K562 (cell line): ENCODE results near the gene NAXE. TPM values are rescaled to one million over a fixed set of nuclear protein-coding genes. Genes with fewer than 3 reads are reported as not detected.
"Not testable (repeated sequence)": the region's sequence is repeated elsewhere in the genome, so short reads cannot be mapped to it uniquely, and the experiment has no call there.

Experiments
- ATAC-seq: fragments of 200-7000 bp; cut with Tn5 transposase; 3 replicates; pipeline ENCODE4 v1.9.1; 2020; ENCODE audit warnings: moderate library complexity
- BruUV-seq: library from RNA; stranded (reverse); fragments of 400-500 nt; replicated peaks from 2 replicates; lab custom pipeline; 2021; lab: Mats Ljungman, UMichigan
- CTCF ChIA-PET: fragments of 300-600 bp; formaldehyde crosslinking; extraction: SDS; loops from one replicate; lab custom pipeline; 2021; ENCODE audit warnings: low intra/inter-chr PET ratio; lab: Yijun Ruan, JAX
- POLR2A ChIA-PET: fragments of 300-600, 350-650 bp; sonication (Branson Sonifier 250); formaldehyde crosslinking; extraction: SDS; loops from one replicate; lab custom pipeline; 2021; ENCODE audit warnings: antibody characterized with exemption, inconsistent platforms; lab: Yijun Ruan, JAX
- DNase-seq, 4 experiments: peaks; one replicate each; pipeline versions ENCODE4 v3.0.0 to v3.0.0-alpha.2; 2011 to 2018; ENCODE audit warnings: low spot score in 3 of 4, mixed read lengths in 3 of 4; ENCODE audit errors: extremely low read depth in 1 of 4
- FAIRE-seq: peaks from 2 replicates; lab custom pipeline; 2011; peaks lifted over from hg19 to GRCh38; lab: Jason Lieb, UNC
- H2AFZ ChIP-seq: 2 replicates; pipeline ENCODE4 v1.6.0; 2011; ENCODE audit warnings: low read depth, low read length, control low read depth, inconsistent platforms
- H3K27ac ChIP-seq: fragments of 200-600 bp; 3 replicates; pipeline ENCODE4 v1.8.0; 2011; ENCODE audit warnings: low read depth, mild to moderate bottlenecking, control low read depth, inconsistent platforms, low read length, moderate library complexity, mixed read lengths; ENCODE audit errors: extremely low read depth
- H3K27me3 ChIP-seq, 2 experiments: fragments of 300-600 bp in 1 of 2; 2 replicates in 1 of 2; 3 replicates in 1 of 2; pipeline versions ENCODE4 v1.6.0 to v1.8.0; 2011; ENCODE audit warnings: inconsistent platforms in 2 of 2, low read length in 2 of 2, mild to moderate bottlenecking in 1 of 2, mixed read lengths in 1 of 2, moderate library complexity in 1 of 2; ENCODE audit not compliant: control insufficient read depth in 2 of 2, insufficient read depth in 2 of 2
- H3K36me3 ChIP-seq: fragments of 300-600 bp; 3 replicates; pipeline ENCODE4 v1.8.0; 2011; ENCODE audit warnings: mild to moderate bottlenecking, low read length, inconsistent platforms; ENCODE audit not compliant: control insufficient read depth, insufficient read depth
- H3K4me1 ChIP-seq, 2 experiments: fragments of 200-600 bp in 1 of 2; replicated peaks in 1 of 2; 2 replicates in 1 of 2; 3 replicates in 1 of 2; pipeline versions ENCODE4 v1.5.1 to v1.8.0; 2011; ENCODE audit warnings: inconsistent platforms in 2 of 2, low read length in 2 of 2, mild to moderate bottlenecking in 1 of 2, mixed read lengths in 1 of 2, moderate library complexity in 1 of 2; ENCODE audit not compliant: control insufficient read depth in 2 of 2, insufficient read depth in 2 of 2
- H3K4me2 ChIP-seq: 2 replicates; pipeline ENCODE4 v1.6.1; 2011; ENCODE audit warnings: low read length, control low read depth, inconsistent platforms, mixed read lengths; ENCODE audit not compliant: insufficient read depth
- H3K4me3 ChIP-seq: fragments of 200-600 bp; sonication (generic), shearing (Covaris generic); 2 replicates; pipeline ENCODE4 v1.5.1; 2016; ENCODE audit warnings: control low read depth, inconsistent platforms
- H3K79me2 ChIP-seq: fragments of 200-600 bp; 3 replicates; pipeline ENCODE4 v1.8.0; 2011; ENCODE audit warnings: low read length, inconsistent platforms; ENCODE audit not compliant: control insufficient read depth, insufficient read depth
- H3K9ac ChIP-seq, 2 experiments: 2 replicates each; pipeline versions ENCODE4 v1.6.0 to v1.6.1; 2011; ENCODE audit warnings: low read depth in 2 of 2, low read length in 2 of 2, control low read depth in 1 of 2, inconsistent platforms in 1 of 2, mild to moderate bottlenecking in 1 of 2, mixed read lengths in 1 of 2; ENCODE audit not compliant: insufficient read depth in 1 of 2
- H3K9me1 ChIP-seq: one replicate; pipeline ENCODE4 v1.6.0; 2011; ENCODE audit warnings: inconsistent platforms, mild to moderate bottlenecking, low read length, moderate library complexity; ENCODE audit not compliant: control insufficient read depth, insufficient read depth
- H3K9me3 ChIP-seq: replicated peaks from 2 replicates; pipeline ENCODE4 v1.5.1; 2011; ENCODE audit warnings: low read depth, low read length, inconsistent platforms; ENCODE audit not compliant: control insufficient read depth, insufficient read depth
- H4K20me1 ChIP-seq: replicated peaks from 2 replicates; pipeline ENCODE4 v1.6.1; 2011; ENCODE audit warnings: low read length, inconsistent platforms, mixed read lengths; ENCODE audit not compliant: control insufficient read depth, insufficient read depth
- CREM ChIP-seq: IDR thresholded peaks from 2 replicates; pipeline ENCODE4 v1.6.1; 2014; ENCODE audit warnings: antibody characterized with exemption, low read depth
- PHF21A ChIP-seq: fragments of 450-650 bp; IDR thresholded peaks from 2 replicates; pipeline ENCODE4 v1.6.1; 2017; ENCODE audit warnings: low read depth, borderline replicate concordance
- PURB ChIP-seq: sonication (generic); formaldehyde crosslinking; IDR thresholded peaks from 2 replicates; pipeline ENCODE4 v1.9.0; 2021; ENCODE audit warnings: low read depth, mild to moderate bottlenecking, missing genetic modification reagents
- RB1 ChIP-seq: fragments of 450-650 bp; IDR thresholded peaks from 2 replicates; pipeline ENCODE4 v1.6.1; 2017; ENCODE audit warnings: low read depth, mild to moderate bottlenecking
- WGBS: fragments of 100-300 bp; shearing (Covaris generic); methylation state at CpG from one replicate; pipeline ENCODE4 v1.1.6; 2016; ENCODE audit warnings: low coverage, mixed read lengths; ENCODE audit not compliant: insufficient coverage; ENCODE audit errors: missing lambda C conversion rate; 5-methylcytosine and 5-hydroxymethylcytosine counted together
- in situ Hi-C: fragments of 300-500 bp; cut with MboI; formaldehyde crosslinking; loops from 4 replicates; pipeline ENCODE4 v1.15.0; 2018; ENCODE audit warnings: inconsistent platforms, mixed read lengths
- intact Hi-C: fragments of 100-400 bp; cut with micrococcal nuclease; formaldehyde crosslinking; loops from 2 replicates; pipeline ENCODE4 v1.14.2; 2022
- polyA plus RNA-seq, 8 experiments: library from polyadenylated mRNA; depleted of rRNA in 4 of 8; stranded (reverse) in 5 of 8; unstranded in 3 of 8; fragments of >200 nt; fragmentation: Nextera tagmentation in 2 of 8; fragmentation: Illumina TruSeq in 1 of 8; extraction: Ambion mirVana in 2 of 8; extraction: Trizol in 1 of 8; gene quantifications; 2 replicates each; pipeline versions ENCODE4 v1.2.1 to v1.2.3, GENCODE V29; 2011 to 2014; ENCODE audit warnings: inconsistent platforms in 1 of 8, missing spikeins in 1 of 8
- total RNA-seq, 7 experiments: library from RNA; depleted of rRNA in 6 of 7; stranded (reverse); fragments of >200 nt in 6 of 7; fragmentation: Illumina TruSeq in 2 of 7; extraction: Trizol in 2 of 7; gene quantifications; 2 replicates each; pipeline versions ENCODE4 v1.2.1 to v1.2.3, GENCODE V29; 2011 to 2021; ENCODE audit warnings: low replicate concordance in 1 of 7
- TF ChIP-seq, protein P1 (sequence below), 2 experiments: fragments of 450-650 bp in 1 of 2; sonication (generic) in 1 of 2; formaldehyde crosslinking in 1 of 2; IDR thresholded peaks in 1 of 2; conservative IDR thresholded peaks in 1 of 2; 2 replicates each; pipeline versions ENCODE4 v1.6.1 to v1.8.1; 2016 to 2023; ENCODE audit warnings: mild to moderate bottlenecking in 2 of 2, moderate library complexity in 2 of 2, inconsistent platforms in 1 of 2, missing genetic modification reagents in 1 of 2
- TF ChIP-seq, protein P2 (sequence below): fragments of 450-650 bp; IDR thresholded peaks from 2 replicates; pipeline ENCODE4 v1.6.1; 2017; ENCODE audit warnings: mild to moderate bottlenecking, moderate library complexity
- TF ChIP-seq, protein P3 (sequence below): fragments of 450-650 bp; formaldehyde crosslinking; IDR thresholded peaks from 2 replicates; pipeline ENCODE4 v1.4.0; 2020; ENCODE audit warnings: mild to moderate bottlenecking, moderate library complexity

The NAXE gene
- total and polyA plus RNA-seq, 9 of the 15 experiments (the other 6 are each of a cell fraction or from before 2014, with no cell fraction given) = 27.3 to 137 (median 90.0) TPM

DNA sequence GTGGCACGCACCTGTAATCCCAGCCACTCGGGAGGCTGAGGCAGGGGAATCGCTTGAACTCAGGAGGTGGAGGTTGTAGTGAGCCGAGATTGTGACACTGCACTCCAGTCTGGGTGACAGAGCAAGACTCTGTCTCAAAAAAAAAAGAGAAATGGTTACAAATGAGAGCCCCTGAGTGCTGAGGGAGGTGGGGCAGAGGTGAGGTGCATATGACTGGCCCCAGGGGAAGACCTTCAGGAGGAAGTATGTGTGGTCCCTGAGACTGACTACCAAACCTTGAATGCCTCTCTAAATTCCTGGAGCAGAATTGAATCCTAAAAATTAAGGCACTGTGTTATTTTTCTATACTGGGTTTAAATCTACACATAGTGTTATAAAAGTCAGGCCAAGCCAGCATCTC is 15.8 kb downstream of the NAXE start:
- in situ Hi-C loops = not testable (repeated sequence)

DNA sequence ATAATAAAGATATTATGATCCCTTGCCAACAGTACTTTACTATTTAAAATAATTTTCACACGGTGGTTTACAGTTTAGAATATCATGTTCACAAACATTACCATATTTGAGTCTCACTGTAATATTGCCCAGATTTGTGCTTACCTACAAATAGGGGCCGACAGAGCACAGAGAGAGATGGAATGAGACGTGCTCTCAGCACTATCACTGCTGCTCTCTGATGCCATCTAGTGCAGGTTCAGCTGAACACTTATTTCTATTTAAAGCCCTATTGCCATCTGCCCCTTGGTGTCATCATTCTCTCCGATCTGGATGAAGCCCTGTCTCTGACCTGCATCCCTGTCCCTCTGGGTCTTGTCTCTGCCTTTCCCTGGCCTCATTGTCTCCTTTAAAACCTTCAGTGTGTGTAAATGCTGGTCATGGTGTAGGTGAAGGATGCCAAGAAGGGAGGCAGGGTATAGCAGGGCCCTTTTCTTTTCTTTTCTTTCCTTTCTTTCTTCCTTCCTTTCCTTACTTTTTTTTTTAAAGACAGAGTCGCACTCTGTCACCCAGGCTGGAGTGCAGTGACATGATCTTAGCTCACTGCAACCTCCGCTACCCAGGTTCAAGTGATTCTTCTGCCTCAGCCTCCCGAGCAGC is 16.6 kb downstream of the NAXE start:
- H2AFZ ChIP-seq = no peak overlapping the region
- intact Hi-C loops = loop anchor here (1.0 to 2.0 kb wide), 3 partner anchors 24 to 225 kb away; no protein-coding TSS in a partner anchor
- no peak overlapping the region for H3K27ac ChIP-seq
- FAIRE-seq (peak; percentile 98), DNase-seq (peak; percentile 49 to 80 (median 61)), ATAC-seq (peak; percentile 98)
- no peaks in the 10 kb centered on the region for H3K27me3 ChIP-seq
- POLR2A ChIA-PET = interaction anchor here (0.6 to 1.2 kb wide), 6 partner anchors 13 to 151 kb away, joined by 3 to 6 read pairs (median 4); partner anchors contain the start of gene NAXE
- H3K4me3 ChIP-seq = no peak overlapping the region
- in situ Hi-C loops = no loop called here
- H3K4me1 ChIP-seq = peaks cover 0 to 2% of the 10 kb centered on the region in 2 experiments; a peak in 2 of 5 replicates
- no peak overlapping the region for H3K9ac ChIP-seq
- H3K36me3 ChIP-seq = no peaks in the 10 kb centered on the region
- H3K9me3 ChIP-seq = no peaks in the 10 kb centered on the region
- H3K4me2 ChIP-seq = no peak overlapping the region
- CTCF ChIA-PET = interaction anchor here (0.6 to 3.1 kb wide), 14 partner anchors 20 to 225 kb away, joined by 3 to 77 read pairs (median 5); partner anchors contain the start of gene MEF2D
- H3K9me1 ChIP-seq = no peaks in the 10 kb centered on the region
- 12% methylated on average over 7 of the region's 7 CpGs for WGBS
- H3K79me2 ChIP-seq = no peaks in the 10 kb centered on the region
- no TSS peak for BruUV-seq
- H4K20me1 ChIP-seq = no peaks in the 10 kb centered on the region
- TF ChIP-seq PHF21A = peak; percentile 87
- peak; percentile 41; the same call in 1 of the 2 replicates for TF ChIP-seq CREM
- peak; percentile 59; the same call in 1 of the 2 replicates for TF ChIP-seq RB1
- TF ChIP-seq, protein P1, sequence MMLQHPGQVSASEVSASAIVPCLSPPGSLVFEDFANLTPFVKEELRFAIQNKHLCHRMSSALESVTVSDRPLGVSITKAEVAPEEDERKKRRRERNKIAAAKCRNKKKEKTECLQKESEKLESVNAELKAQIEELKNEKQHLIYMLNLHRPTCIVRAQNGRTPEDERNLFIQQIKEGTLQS (IDR thresholded peaks at IDR 0.05) = peak; percentile 49
- TF ChIP-seq, protein P1 (CRISPR knock-in tag; conservative IDR thresholded peaks at IDR 0.05) = no peak
- TF ChIP-seq, protein P2, sequence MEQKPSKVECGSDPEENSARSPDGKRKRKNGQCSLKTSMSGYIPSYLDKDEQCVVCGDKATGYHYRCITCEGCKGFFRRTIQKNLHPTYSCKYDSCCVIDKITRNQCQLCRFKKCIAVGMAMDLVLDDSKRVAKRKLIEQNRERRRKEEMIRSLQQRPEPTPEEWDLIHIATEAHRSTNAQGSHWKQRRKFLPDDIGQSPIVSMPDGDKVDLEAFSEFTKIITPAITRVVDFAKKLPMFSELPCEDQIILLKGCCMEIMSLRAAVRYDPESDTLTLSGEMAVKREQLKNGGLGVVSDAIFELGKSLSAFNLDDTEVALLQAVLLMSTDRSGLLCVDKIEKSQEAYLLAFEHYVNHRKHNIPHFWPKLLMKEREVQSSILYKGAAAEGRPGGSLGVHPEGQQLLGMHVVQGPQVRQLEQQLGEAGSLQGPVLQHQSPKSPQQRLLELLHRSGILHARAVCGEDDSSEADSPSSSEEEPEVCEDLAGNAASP = no peak
- TF ChIP-seq, protein P3, sequence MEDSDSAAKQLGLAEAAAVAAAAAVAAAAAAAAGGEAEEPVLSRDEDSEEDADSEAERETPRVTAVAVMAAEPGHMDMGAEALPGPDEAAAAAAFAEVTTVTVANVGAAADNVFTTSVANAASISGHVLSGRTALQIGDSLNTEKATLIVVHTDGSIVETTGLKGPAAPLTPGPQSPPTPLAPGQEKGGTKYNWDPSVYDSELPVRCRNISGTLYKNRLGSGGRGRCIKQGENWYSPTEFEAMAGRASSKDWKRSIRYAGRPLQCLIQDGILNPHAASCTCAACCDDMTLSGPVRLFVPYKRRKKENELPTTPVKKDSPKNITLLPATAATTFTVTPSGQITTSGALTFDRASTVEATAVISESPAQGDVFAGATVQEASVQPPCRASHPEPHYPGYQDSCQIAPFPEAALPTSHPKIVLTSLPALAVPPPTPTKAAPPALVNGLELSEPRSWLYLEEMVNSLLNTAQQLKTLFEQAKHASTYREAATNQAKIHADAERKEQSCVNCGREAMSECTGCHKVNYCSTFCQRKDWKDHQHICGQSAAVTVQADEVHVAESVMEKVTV (CRISPR knock-in tag) = peak; percentile 69
- no peak for TF ChIP-seq PURB

More for the DNA sequence above, 15.8 kb downstream of the NAXE start:
- H4K20me1 ChIP-seq, H3K9ac ChIP-seq, H3K79me2 ChIP-seq, BruUV-seq, H3K36me3 ChIP-seq, H3K9me1 ChIP-seq, H2AFZ ChIP-seq, H3K4me1 ChIP-seq, intact Hi-C loops, H3K27me3 ChIP-seq, H3K9me3 ChIP-seq, ATAC-seq, H3K4me3 ChIP-seq, H3K27ac ChIP-seq, H3K4me2 ChIP-seq, FAIRE-seq, DNase-seq: not testable (repeated sequence)
- POLR2A ChIA-PET = interaction anchor here (0.6 kb wide), 1 partner anchor 21 kb away, joined by 3 read pairs; no protein-coding TSS in a partner anchor
- CTCF ChIA-PET = interaction anchor here (0.6 to 3.1 kb wide), 10 partner anchors 17 to 224 kb away, joined by 3 to 77 read pairs (median 5); partner anchors contain the start of gene MEF2D
- 6% methylated on average over 4 of the region's 4 CpGs for WGBS
